Body of pancreas (tissue), 4 donors: Measurements from ENCODE around the gene EXOSC7. TPM values are rescaled to one million over a fixed set of nuclear protein-coding genes. Genes with fewer than 3 reads are reported as not detected.

ENCODE experiments used
- ATAC-seq: fragments of 150-250 bp; one replicate; pipeline ENCODE4 v1.9.1; 2016
- DNase-seq, 4 donors: peaks; one replicate each; pipeline ENCODE4 v3.0.0-alpha.2; 2019
- H3K27ac ChIP-seq, 4 donors: fragments of 200-600 bp; sonication (generic); 1 replicate in 3 of 4; 2 replicates in 1 of 4; pipeline versions ENCODE4 v1.5.1 to v1.6.1; 2016 to 2019; ENCODE audit warnings: mild to moderate bottlenecking in 1 of 4, mixed read lengths in 1 of 4, moderate library complexity in 1 of 4
- H3K27me3 ChIP-seq, 2 donors: fragments of 200-600 bp; sonication (generic); one replicate each; pipeline ENCODE4 v1.6.0; 2016; ENCODE audit warnings: mild to moderate bottlenecking in 1 of 2
- H3K36me3 ChIP-seq, 2 donors: fragments of 200-600 bp; sonication (generic); replicated peaks in 1 of 2; 2 replicates each; pipeline ENCODE4 v1.5.1; 2016; ENCODE audit warnings: low read depth in 2 of 2; ENCODE audit not compliant: insufficient read depth in 1 of 2
- H3K4me1 ChIP-seq: fragments of 200-600 bp; sonication (generic); one replicate; pipeline ENCODE4 v1.6.0; 2016
- H3K4me3 ChIP-seq, 2 donors: fragments of 200-600 bp; sonication (generic); 1 replicate in 1 of 2; 2 replicates in 1 of 2; pipeline ENCODE4 v1.5.1; 2016 to 2019
- H3K9me3 ChIP-seq, 3 donors: fragments of 200-600 bp; sonication (generic); 1 replicate in 2 of 3; 2 replicates in 1 of 3; pipeline ENCODE4 v1.5.1; 2016
- POLR2A ChIP-seq, 3 donors: fragments of 450-650 bp; IDR thresholded peaks; one replicate each; pipeline ENCODE4 v1.6.1; 2016; ENCODE audit warnings: antibody characterized with exemption in 3 of 3, mild to moderate bottlenecking in 2 of 3
- WGBS, 2 donors: methylation state at CpG; one replicate each; pipeline ENCODE4 v1.1.5; 2017; 5-methylcytosine and 5-hydroxymethylcytosine counted together
- intact Hi-C: fragments of 100-400 bp; cut with DNase I; formaldehyde crosslinking; loops from one replicate; pipeline ENCODE4 v1.15.1; 2023
- total RNA-seq, 2 donors: library from RNA; depleted of rRNA; stranded (reverse); fragments of >200 nt; gene quantifications; one replicate each; pipeline ENCODE4 v1.1.0, GENCODE V29; 2016
- TF ChIP-seq, protein P1 (sequence below), 7 experiments: fragments of 450-650 bp in 4 of 7; fragments of 200-600 bp in 3 of 7; sonication (generic) in 3 of 7; IDR thresholded peaks; one replicate each; pipeline ENCODE4 v1.5.1; 2016 to 2019; ENCODE audit warnings: antibody characterized with exemption in 7 of 7

The EXOSC7 gene
- total RNA-seq, 2 donors from 2014 or later, result 18.2 to 33.6 TPM

DNA sequence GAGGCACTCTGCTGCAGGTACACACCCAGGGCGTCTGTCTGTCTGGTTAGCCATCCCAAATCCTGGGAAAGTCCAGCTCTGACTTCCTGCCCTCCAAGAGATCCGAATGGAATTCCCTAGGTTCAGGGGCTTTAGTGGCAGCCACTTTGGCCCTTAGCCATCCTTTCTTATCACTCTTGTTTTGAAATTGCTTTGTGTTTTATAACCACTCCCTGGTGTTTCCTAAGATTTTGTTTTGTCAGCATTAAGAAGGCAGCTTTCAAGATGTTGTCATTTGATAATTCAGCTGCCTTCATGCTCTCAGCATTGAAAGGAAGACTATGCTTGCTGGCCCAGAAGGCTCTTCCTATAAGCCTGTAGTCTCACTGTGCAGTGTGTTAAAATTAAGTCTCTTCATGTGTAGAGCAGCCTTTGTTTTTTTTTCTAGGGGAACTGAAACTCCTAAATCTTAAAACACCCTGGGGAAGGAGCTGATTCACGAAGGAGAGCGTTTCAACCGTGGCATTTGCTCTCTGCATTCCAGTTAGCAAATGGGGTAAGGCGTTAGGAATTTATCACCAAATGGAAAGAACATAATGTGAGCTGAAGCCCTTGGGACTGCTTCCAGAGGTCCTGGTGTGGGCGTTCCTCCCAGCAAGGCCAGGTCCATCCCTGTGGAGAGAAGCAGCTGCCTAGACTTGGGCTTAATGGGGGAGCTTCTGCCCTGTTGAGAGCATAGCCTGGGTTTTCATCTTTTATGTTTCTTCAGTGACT lies 35.9 kb downstream of the EXOSC7 start:
- Histone ChIP-seq H3K4me3 (no peak overlapping the region), H3K9me3 (no peaks in the 10 kb centered on the region), H3K27me3 (no peaks in the 10 kb centered on the region), H3K36me3 (peaks cover 0 to 5% of the 10 kb centered on the region in 2 donors), H3K4me1 (no peaks in the 10 kb centered on the region), H3K27ac (peak overlapping the region in 2 of 4 donors; percentile 6 to 45)
- 50% methylated on average over 7 of the region's 7 CpGs for WGBS, 2 donors
- ATAC-seq (peak; percentile 47), DNase-seq (peak in 2 of 4 donors; percentile 32 to 59)
- intact Hi-C loops, result no loop called here
- TF ChIP-seq, protein P1, sequence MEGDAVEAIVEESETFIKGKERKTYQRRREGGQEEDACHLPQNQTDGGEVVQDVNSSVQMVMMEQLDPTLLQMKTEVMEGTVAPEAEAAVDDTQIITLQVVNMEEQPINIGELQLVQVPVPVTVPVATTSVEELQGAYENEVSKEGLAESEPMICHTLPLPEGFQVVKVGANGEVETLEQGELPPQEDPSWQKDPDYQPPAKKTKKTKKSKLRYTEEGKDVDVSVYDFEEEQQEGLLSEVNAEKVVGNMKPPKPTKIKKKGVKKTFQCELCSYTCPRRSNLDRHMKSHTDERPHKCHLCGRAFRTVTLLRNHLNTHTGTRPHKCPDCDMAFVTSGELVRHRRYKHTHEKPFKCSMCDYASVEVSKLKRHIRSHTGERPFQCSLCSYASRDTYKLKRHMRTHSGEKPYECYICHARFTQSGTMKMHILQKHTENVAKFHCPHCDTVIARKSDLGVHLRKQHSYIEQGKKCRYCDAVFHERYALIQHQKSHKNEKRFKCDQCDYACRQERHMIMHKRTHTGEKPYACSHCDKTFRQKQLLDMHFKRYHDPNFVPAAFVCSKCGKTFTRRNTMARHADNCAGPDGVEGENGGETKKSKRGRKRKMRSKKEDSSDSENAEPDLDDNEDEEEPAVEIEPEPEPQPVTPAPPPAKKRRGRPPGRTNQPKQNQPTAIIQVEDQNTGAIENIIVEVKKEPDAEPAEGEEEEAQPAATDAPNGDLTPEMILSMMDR (IDR thresholded peaks at IDR 0.05), result no peak
- no peak for TF ChIP-seq POLR2A (IDR thresholded peaks at IDR 0.05)

DNA sequence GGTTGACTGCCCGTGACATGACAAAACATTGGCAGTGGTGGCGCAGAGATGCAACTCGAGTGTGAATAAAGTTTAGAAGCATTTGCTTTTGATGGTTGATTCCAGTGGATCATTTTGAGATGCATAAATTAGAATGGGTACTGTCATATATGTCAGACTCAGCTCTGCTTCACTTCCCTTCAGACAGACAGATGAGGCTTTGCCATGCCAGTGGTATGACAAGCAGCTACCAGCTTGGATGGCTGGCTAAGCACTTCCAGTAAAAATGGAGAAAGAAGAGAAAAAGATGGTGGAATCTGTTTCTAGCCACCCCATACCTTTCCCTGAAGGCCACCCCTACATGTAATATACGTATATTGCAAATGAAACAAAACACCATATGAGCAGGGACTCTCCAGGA lies 36.5 kb downstream of the EXOSC7 start:
- intact Hi-C loops, result no loop called here
- Histone ChIP-seq H3K9me3 (no peaks in the 10 kb centered on the region), H3K4me3 (no peak overlapping the region), H3K36me3 (peaks cover 0 to 3% of the 10 kb centered on the region in 2 donors), H3K27ac (peak overlapping the region in 2 of 4 donors; percentile 6 to 45), H3K27me3 (no peaks in the 10 kb centered on the region), H3K4me1 (no peaks in the 10 kb centered on the region)
- ATAC-seq (no peak), DNase-seq (no peak)
- 91 to 94% methylated on average over 4 of the region's 4 CpGs for WGBS, 2 donors
- no peak for TF ChIP-seq POLR2A (IDR thresholded peaks at IDR 0.05)
- TF ChIP-seq, protein P1 (IDR thresholded peaks at IDR 0.05), result no peak

DNA sequence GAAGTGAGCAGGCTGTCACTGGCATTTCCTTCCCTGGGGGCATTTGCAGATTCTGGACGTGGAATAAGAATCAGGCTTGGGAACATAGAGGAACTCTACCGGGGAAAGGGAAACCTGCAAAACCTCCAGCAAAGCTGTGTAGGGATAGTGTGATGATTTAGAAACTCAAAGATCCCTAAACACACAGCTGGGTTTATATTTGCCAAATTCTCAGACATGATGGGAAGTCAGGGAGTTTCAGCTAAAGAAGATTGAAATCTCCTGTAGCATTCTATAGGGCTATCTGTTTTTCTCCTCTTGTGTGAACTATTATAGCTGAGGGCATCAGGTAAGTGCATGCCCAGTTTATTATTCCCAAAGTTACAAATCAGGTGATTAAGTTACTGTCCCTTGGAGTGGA lies 40.9 kb downstream of the EXOSC7 start:
- WGBS, 2 donors, result 90 to 92% methylated on average over 2 of the region's 2 CpGs

DNA sequence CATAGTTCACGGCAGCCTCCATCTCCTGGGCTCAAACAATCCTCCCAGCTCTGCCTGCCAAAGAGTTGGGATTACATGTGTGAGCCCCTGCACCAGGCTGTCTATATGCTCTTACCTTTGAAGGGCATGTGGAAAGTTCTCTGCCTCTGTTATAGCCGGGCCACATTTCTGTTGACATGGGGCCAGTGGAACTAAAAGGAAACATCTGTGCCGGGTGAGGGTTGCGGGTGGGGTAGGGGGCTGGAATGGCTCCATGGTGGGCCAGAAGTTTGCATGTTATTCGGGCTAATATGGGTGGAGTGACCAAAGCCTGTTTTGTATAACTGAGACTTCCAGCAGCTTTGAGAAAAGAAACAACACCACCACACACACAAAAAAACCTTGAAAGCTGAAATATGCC lies 41.8 kb downstream of the EXOSC7 start:
- TF ChIP-seq POLR2A (IDR thresholded peaks at IDR 0.05), result no peak
- TF ChIP-seq, protein P1 (IDR thresholded peaks at IDR 0.05), result no peak
- H3K9me3 ChIP-seq, result no peaks in the 10 kb centered on the region
- no peak overlapping the region for H3K27ac ChIP-seq
- WGBS, 2 donors, result 66 to 91% methylated on average over 5 of the region's 5 CpGs
- no peak for DNase-seq
- no peaks in the 10 kb centered on the region for H3K4me1 ChIP-seq
- H3K27me3 ChIP-seq, result no peaks in the 10 kb centered on the region
- H3K36me3 ChIP-seq, result no peaks in the 10 kb centered on the region
- ATAC-seq, result no peak
- no peak overlapping the region for H3K4me3 ChIP-seq
- intact Hi-C loops, result no loop called here

More for the DNA sequence above, 40.9 kb downstream of the EXOSC7 start:
- no peak overlapping the region for H3K27ac ChIP-seq
- H3K36me3 ChIP-seq, result peaks cover 0 to under 1% of the 10 kb centered on the region in 2 donors
- no peaks in the 10 kb centered on the region for H3K4me1 ChIP-seq
- H3K4me3 ChIP-seq, result no peak overlapping the region
- no peak for TF ChIP-seq POLR2A (IDR thresholded peaks at IDR 0.05)
- TF ChIP-seq, protein P1 (IDR thresholded peaks at IDR 0.05), result no peak
- intact Hi-C loops, result no loop called here
- H3K9me3 ChIP-seq, result no peaks in the 10 kb centered on the region
- no peaks in the 10 kb centered on the region for H3K27me3 ChIP-seq
- no peak for ATAC-seq
- no peak for DNase-seq

DNA sequence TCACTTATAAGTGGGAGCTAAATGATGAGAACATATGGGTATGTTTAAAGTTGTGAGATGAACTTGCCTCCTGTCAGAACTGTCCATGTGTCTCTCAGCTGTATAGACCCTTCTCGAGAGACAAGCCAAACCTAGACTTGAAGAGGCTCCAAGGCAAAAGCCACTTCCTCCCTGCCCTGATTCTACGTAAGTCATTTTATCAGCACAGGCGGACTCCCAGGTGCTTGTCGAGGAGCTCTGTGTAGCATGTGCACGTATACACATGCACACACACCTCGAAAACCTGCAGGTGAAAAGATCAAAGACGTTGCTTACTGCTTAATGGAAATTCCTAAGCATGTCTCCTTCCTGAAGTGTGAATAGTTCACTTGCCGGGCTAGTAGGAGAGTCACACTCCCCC lies 44.5 kb downstream of the EXOSC7 start:
- no peak overlapping the region for H3K4me3 ChIP-seq
- H3K27me3 ChIP-seq, result no peaks in the 10 kb centered on the region
- ATAC-seq, result no peak
- no peaks in the 10 kb centered on the region for H3K36me3 ChIP-seq
- intact Hi-C loops, result no loop called here
- TF ChIP-seq, protein P1 (IDR thresholded peaks at IDR 0.05), result no peak
- TF ChIP-seq POLR2A (IDR thresholded peaks at IDR 0.05), result no peak
- H3K4me1 ChIP-seq, result peaks cover 6% of the 10 kb centered on the region
- H3K9me3 ChIP-seq, result no peaks in the 10 kb centered on the region
- 63 to 72% methylated on average over 8 of the region's 8 CpGs for WGBS, 2 donors
- H3K27ac ChIP-seq, result no peak overlapping the region
- no peak for DNase-seq
